ENCODE data around the gene KCNH2.

KCNH2 gene

DNA sequence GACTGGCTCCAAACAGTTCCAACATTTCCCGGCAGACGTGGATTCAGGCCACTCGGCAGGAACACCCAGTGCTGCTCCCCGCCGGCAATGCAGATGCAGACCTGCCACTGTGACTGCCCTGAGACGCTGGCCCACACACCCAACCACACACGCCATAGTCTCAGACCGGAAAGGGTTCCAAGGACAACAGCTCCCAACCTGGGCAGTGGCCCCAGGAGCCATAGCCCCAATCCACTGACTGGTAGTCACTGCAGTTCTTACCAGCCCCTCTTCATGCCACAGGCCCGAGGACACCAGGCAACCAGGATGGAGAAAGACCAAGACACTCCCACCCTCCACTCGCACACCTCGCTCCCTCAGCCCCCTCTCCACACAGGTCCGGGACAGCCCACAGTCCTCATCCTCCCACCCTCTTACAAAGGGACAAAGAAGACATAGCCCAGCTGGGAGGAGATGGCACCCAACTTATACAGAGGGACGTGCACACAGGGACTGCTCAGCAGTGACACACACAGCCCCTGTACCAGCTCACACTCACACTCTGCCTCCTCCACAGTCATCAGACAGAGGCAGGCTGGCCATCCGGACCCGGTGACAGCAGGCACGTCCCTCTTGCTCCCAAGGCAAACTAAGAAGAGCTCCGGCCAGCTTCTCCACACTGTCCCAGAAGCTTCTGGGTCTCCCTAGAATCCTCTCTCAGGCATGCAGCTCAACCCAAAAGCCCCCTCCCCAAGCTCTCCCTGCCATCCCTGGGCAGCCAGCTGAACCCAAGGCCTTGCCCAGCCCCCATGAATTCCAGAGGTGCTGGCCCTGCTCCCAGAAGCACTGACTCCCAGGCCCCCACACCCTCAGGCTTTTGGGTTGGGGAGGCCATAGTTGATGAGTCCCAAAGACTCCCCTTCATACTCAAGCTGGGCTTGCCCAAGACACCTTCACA lies 24.8 kb downstream of the KCNH2 start:
- ChIA-PET POLR2A (ENCODE audit: low non-redundant PET) (no interaction called here), CTCF (interaction anchor here (1.0 kb wide), 1 partner anchor 77 kb away, joined by 3 read pairs; no protein-coding TSS in a partner anchor)
- TF ChIP-seq, protein P1, sequence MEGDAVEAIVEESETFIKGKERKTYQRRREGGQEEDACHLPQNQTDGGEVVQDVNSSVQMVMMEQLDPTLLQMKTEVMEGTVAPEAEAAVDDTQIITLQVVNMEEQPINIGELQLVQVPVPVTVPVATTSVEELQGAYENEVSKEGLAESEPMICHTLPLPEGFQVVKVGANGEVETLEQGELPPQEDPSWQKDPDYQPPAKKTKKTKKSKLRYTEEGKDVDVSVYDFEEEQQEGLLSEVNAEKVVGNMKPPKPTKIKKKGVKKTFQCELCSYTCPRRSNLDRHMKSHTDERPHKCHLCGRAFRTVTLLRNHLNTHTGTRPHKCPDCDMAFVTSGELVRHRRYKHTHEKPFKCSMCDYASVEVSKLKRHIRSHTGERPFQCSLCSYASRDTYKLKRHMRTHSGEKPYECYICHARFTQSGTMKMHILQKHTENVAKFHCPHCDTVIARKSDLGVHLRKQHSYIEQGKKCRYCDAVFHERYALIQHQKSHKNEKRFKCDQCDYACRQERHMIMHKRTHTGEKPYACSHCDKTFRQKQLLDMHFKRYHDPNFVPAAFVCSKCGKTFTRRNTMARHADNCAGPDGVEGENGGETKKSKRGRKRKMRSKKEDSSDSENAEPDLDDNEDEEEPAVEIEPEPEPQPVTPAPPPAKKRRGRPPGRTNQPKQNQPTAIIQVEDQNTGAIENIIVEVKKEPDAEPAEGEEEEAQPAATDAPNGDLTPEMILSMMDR (conservative IDR thresholded peaks at IDR 0.05; ENCODE audit: low read depth), result no peak
- DNase-seq (ENCODE audit: low spot score), result no peak
- H3K27ac ChIP-seq, result no peak overlapping the region

DNA sequence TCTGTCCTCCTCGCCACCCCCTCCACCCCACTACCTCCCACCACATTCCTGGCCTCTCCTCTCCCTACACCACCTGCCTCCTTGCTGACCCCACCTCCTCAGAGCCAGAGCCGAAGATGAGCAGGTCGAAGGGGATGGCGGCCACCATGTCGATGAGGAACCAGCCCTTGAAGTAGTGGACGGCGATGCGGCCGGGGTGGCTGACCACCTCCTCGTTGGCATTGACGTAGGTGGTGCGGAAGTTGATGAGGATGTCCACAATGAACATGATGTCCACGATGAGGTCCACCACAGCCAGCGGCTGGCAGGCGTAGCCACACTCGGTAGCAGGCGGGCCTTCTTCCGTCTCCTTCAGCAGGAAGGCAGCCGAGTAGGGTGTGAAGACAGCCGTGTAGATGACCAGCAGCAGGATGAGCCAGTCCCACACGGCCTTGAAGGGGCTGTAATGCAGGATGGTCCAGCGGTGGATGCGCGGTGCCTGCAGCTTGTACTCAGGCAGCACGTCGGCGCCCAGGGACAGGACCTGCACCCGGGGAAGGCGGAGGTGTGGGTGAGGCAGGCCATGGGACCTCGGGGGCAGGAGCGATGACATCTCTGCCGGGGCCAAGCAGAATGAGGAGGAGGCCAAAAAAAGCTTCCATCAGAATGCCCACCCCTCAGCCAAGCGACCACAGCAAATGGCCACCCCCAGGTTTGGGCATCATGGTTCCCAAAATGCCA lies 25.6 kb downstream of the KCNH2 start:
- POLR2A ChIA-PET (ENCODE audit: low non-redundant PET), result no interaction called here
- TF ChIP-seq, protein P1 (conservative IDR thresholded peaks at IDR 0.05; ENCODE audit: low read depth), result no peak
- DNase-seq (ENCODE audit: low spot score), result no peak
- CTCF ChIA-PET, result interaction anchor here (1.0 kb wide), 1 partner anchor 76 kb away, joined by 3 read pairs; no protein-coding TSS in a partner anchor
- no peak overlapping the region for H3K27ac ChIP-seq

DNA sequence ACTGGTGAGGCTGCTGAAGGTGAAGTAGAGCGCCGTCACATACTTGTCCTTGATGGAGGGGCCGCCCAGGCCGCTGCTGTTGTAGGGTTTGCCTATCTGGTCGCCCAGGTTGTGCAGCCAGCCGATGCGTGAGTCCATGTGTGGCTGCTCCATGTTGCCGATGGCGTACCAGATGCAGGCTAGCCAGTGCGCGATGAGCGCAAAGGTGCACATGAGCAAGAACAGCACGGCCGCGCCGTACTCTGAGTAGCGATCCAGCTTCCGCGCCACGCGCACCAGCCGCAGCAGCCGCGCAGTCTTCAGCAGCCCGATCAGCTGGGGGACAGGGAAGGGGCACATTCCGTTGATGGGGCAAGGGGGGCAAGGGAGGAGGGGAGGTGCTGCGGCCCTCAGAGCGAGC lies 26.6 kb downstream of the KCNH2 start:
- CTCF ChIA-PET, result no interaction called here
- no peak for DNase-seq (ENCODE audit: low spot score)
- TF ChIP-seq, protein P1 (conservative IDR thresholded peaks at IDR 0.05; ENCODE audit: low read depth), result no peak
- H3K27ac ChIP-seq, result no peak overlapping the region
- POLR2A ChIA-PET (ENCODE audit: low non-redundant PET), result no interaction called here

DNA sequence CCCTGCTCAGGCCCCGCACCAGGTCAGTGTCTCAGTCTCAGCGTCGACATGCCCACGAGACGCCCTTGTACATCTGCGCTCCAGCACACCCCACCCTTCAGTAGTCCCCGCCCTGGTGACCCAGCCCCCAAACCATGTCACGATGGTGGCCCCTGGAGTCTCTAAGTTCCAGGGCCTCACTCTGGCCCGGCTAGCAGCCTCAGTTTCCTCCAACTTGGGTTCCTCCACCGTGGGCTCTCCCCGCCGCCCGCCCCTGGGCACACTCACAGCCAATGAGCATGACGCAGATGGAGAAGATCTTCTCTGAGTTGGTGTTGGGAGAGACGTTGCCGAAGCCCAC lies 27.0 kb downstream of the KCNH2 start:
- no peak for DNase-seq (ENCODE audit: low spot score)

DNA sequence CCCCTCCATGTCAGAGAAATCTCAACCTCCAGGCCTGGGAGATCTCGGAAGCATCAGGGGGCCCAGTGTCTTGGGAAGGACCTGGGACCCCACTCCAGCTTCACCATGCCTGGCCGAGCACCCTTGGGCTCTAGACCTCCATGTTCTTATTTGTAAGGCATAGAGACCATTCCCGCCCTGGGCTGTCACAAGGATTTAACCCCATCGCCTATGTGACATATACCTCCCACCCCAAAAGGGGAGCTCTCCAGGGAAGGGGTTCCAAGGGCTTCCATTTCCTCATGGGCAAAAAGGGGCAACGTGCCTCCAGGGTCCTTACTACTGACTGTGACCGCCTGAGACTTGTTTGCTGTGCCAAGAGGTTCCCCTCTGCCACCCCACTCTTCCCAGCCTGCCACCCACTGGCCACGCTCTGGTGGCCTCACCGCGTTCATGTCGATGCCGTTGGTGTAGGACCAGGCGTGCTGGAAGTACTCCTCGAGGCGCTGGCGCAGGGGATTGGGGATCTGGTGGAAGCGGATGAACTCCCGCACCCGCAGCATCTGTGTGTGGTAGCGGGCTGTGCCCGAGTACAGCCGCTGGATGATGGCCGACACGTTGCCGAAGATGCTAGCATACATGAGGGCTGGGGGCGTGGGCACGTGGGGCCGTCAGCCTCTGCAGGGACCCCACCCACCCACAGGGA lies 27.5 kb downstream of the KCNH2 start:
- TF ChIP-seq, protein P1 (conservative IDR thresholded peaks at IDR 0.05; ENCODE audit: low read depth), result no peak
- ChIA-PET CTCF (no interaction called here), POLR2A (ENCODE audit: low non-redundant PET) (no interaction called here)
- no peak overlapping the region for H3K27ac ChIP-seq
- no peak for DNase-seq (ENCODE audit: low spot score)

More for the DNA sequence above, 27.0 kb downstream of the KCNH2 start:
- no peak overlapping the region for H3K27ac ChIP-seq
- ChIA-PET CTCF (no interaction called here), POLR2A (ENCODE audit: low non-redundant PET) (no interaction called here)
- TF ChIP-seq, protein P1 (conservative IDR thresholded peaks at IDR 0.05; ENCODE audit: low read depth), result no peak

DNA sequence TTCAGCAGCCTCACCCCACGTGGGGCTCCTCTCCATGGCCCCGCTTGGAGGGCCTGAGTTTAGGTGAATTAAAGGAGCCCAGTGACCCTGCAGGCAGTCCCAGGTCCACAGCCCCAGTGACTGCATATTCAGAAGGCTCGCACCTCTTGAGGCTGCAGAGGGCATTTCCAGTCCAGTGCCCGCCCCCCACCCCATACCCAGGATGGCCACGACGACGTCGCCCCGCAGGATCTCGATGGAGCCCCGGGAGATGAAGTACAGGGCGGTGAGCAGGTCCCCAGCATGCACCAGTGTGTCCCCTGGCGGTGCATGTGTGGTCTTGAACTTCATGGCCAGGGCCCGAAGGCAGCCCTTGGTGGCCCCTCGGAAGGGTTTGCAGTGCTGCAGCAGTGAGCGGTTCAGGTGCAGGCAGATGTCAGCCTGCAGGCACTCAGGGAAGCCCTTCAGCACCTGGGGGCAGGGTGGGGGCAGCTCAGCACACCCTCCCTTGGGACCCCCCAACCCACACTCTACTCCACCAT lies 28.1 kb downstream of the KCNH2 start:
- ChIA-PET POLR2A (ENCODE audit: low non-redundant PET) (no interaction called here), CTCF (no interaction called here)
- no peak for DNase-seq (ENCODE audit: low spot score)
- TF ChIP-seq, protein P1 (conservative IDR thresholded peaks at IDR 0.05; ENCODE audit: low read depth), result no peak
- peak overlapping the region; percentile 20; the same call in 1 of the 2 replicates for H3K27ac ChIP-seq
